Measurements from ENCODE around the gene LRATD1.

The LRATD1 gene

GRCh38 chr2:14632133-14632936 lies at the start of gene LRATD1:
LRATD1 (plus strand) TSS chr2:14632717; CDS start chr2:14633980, 1,263 bp downstream.
- H3K27ac Mint-ChIP-seq = no peak within 1 kb of the TSS
- H3K4me3 Mint-ChIP-seq = no peak within 1 kb of the TSS
- H3K36me3 Mint-ChIP-seq (ENCODE audit: low read depth) = no peaks in the 10 kb centered on the region
- no peaks in the 10 kb centered on the region for H3K9me3 Mint-ChIP-seq
- H3K27me3 Mint-ChIP-seq = peaks cover 64% of the 10 kb centered on the region
- intact Hi-C loops (cut with micrococcal nuclease) = no loop called here
- H3K4me1 Mint-ChIP-seq (ENCODE audit: low read depth) = no peaks in the 10 kb centered on the region

GRCh38 chr2:14583059-14583458 lies 49.5 kb upstream of the LRATD1 start:
- no peak overlapping the region for H3K4me3 Mint-ChIP-seq
- H3K4me1 Mint-ChIP-seq (ENCODE audit: low read depth) = no peaks in the 10 kb centered on the region
- H3K27me3 Mint-ChIP-seq = no peaks in the 10 kb centered on the region
- H3K27ac Mint-ChIP-seq = no peak overlapping the region
- no peaks in the 10 kb centered on the region for H3K36me3 Mint-ChIP-seq (ENCODE audit: low read depth)
- intact Hi-C loops (cut with micrococcal nuclease) = no loop called here
- peaks cover 6% of the 10 kb centered on the region for H3K9me3 Mint-ChIP-seq

GRCh38 chr2:14583802-14584201 lies 48.7 kb upstream of the LRATD1 start:
- Mint-ChIP-seq H3K4me1 (ENCODE audit: low read depth) (no peaks in the 10 kb centered on the region), H3K36me3 (ENCODE audit: low read depth) (no peaks in the 10 kb centered on the region), H3K27me3 (no peaks in the 10 kb centered on the region), H3K9me3 (peaks cover 10% of the 10 kb centered on the region), H3K4me3 (no peak overlapping the region), H3K27ac (no peak overlapping the region)
- intact Hi-C loops (cut with micrococcal nuclease) = no loop called here

GRCh38 chr2:14587119-14587518 lies 45.4 kb upstream of the LRATD1 start:
- no peak overlapping the region for H3K27ac Mint-ChIP-seq
- H3K4me3 Mint-ChIP-seq = no peak overlapping the region
- no peaks in the 10 kb centered on the region for H3K36me3 Mint-ChIP-seq (ENCODE audit: low read depth)
- H3K9me3 Mint-ChIP-seq = peaks cover 10% of the 10 kb centered on the region
- H3K27me3 Mint-ChIP-seq = no peaks in the 10 kb centered on the region
- H3K4me1 Mint-ChIP-seq (ENCODE audit: low read depth) = no peaks in the 10 kb centered on the region
- intact Hi-C loops (cut with micrococcal nuclease) = no loop called here

- Mint-ChIP-seq H3K36me3 (ENCODE audit: low read depth) (no peaks in the 10 kb centered on the region), H3K9me3 (peaks cover 15% of the 10 kb centered on the region), H3K4me3 (no peak overlapping the region), H3K27me3 (no peaks in the 10 kb centered on the region), H3K27ac (no peak overlapping the region), H3K4me1 (ENCODE audit: low read depth) (no peaks in the 10 kb centered on the region)
- intact Hi-C loops (cut with micrococcal nuclease) = no loop called here
Measured at GRCh38 chr2:14601156-14601770, 31.3 kb upstream of the LRATD1 start.

- no peaks in the 10 kb centered on the region for H3K27me3 Mint-ChIP-seq
- no peaks in the 10 kb centered on the region for H3K4me1 Mint-ChIP-seq (ENCODE audit: low read depth)
- no peak overlapping the region for H3K27ac Mint-ChIP-seq
- no peaks in the 10 kb centered on the region for H3K36me3 Mint-ChIP-seq (ENCODE audit: low read depth)
- no peak overlapping the region for H3K4me3 Mint-ChIP-seq
- intact Hi-C loops (cut with micrococcal nuclease) = no loop called here
- peaks cover 10% of the 10 kb centered on the region for H3K9me3 Mint-ChIP-seq
Measured at GRCh38 chr2:14602309-14602708, 30.2 kb upstream of the LRATD1 start.

GRCh38 chr2:14603676-14604075 lies 28.8 kb upstream of the LRATD1 start:
- H3K27me3 Mint-ChIP-seq = no peaks in the 10 kb centered on the region
- H3K36me3 Mint-ChIP-seq (ENCODE audit: low read depth) = no peaks in the 10 kb centered on the region
- H3K9me3 Mint-ChIP-seq = no peaks in the 10 kb centered on the region
- no peak overlapping the region for H3K27ac Mint-ChIP-seq
- H3K4me1 Mint-ChIP-seq (ENCODE audit: low read depth) = no peaks in the 10 kb centered on the region
- no peak overlapping the region for H3K4me3 Mint-ChIP-seq
- intact Hi-C loops (cut with micrococcal nuclease) = no loop called here

GRCh38 chr2:14608245-14608644 lies 24.3 kb upstream of the LRATD1 start:
- Mint-ChIP-seq H3K4me3 (no peak overlapping the region), H3K9me3 (no peaks in the 10 kb centered on the region), H3K36me3 (ENCODE audit: low read depth) (no peaks in the 10 kb centered on the region), H3K27me3 (no peaks in the 10 kb centered on the region), H3K27ac (no peak overlapping the region), H3K4me1 (ENCODE audit: low read depth) (no peaks in the 10 kb centered on the region)
- intact Hi-C loops (cut with micrococcal nuclease) = no loop called here

- H3K36me3 Mint-ChIP-seq (ENCODE audit: low read depth) = no peaks in the 10 kb centered on the region
Measured at GRCh38 chr2:14614017-14614416, 18.5 kb upstream of the LRATD1 start.

GRCh38 chr2:14615121-14615520 lies 17.4 kb upstream of the LRATD1 start:
- H3K9me3 Mint-ChIP-seq = no peaks in the 10 kb centered on the region
- no peak overlapping the region for H3K4me3 Mint-ChIP-seq
- H3K27ac Mint-ChIP-seq = no peak overlapping the region
- no peaks in the 10 kb centered on the region for H3K27me3 Mint-ChIP-seq
- H3K4me1 Mint-ChIP-seq (ENCODE audit: low read depth) = no peaks in the 10 kb centered on the region
- no peaks in the 10 kb centered on the region for H3K36me3 Mint-ChIP-seq (ENCODE audit: low read depth)
- intact Hi-C loops (cut with micrococcal nuclease) = no loop called here

More at GRCh38 chr2:14614017-14614416, 18.5 kb upstream of the LRATD1 start:
- Mint-ChIP-seq H3K9me3 (no peaks in the 10 kb centered on the region), H3K27ac (no peak overlapping the region), H3K27me3 (no peaks in the 10 kb centered on the region), H3K4me3 (no peak overlapping the region), H3K4me1 (ENCODE audit: low read depth) (no peaks in the 10 kb centered on the region)
- intact Hi-C loops (cut with micrococcal nuclease) = no loop called here

GRCh38 chr2:14615760-14616159 lies 16.8 kb upstream of the LRATD1 start:
- Mint-ChIP-seq H3K4me3 (no peak overlapping the region), H3K27me3 (no peaks in the 10 kb centered on the region), H3K9me3 (no peaks in the 10 kb centered on the region), H3K4me1 (ENCODE audit: low read depth) (no peaks in the 10 kb centered on the region), H3K27ac (no peak overlapping the region), H3K36me3 (ENCODE audit: low read depth) (no peaks in the 10 kb centered on the region)
- intact Hi-C loops (cut with micrococcal nuclease) = no loop called here

GRCh38 chr2:14616342-14616741 lies 16.2 kb upstream of the LRATD1 start:
- no peaks in the 10 kb centered on the region for H3K36me3 Mint-ChIP-seq (ENCODE audit: low read depth)
- no peak overlapping the region for H3K4me3 Mint-ChIP-seq
- no peaks in the 10 kb centered on the region for H3K9me3 Mint-ChIP-seq
- intact Hi-C loops (cut with micrococcal nuclease) = no loop called here
- no peaks in the 10 kb centered on the region for H3K4me1 Mint-ChIP-seq (ENCODE audit: low read depth)
- no peak overlapping the region for H3K27ac Mint-ChIP-seq
- H3K27me3 Mint-ChIP-seq = no peaks in the 10 kb centered on the region

- intact Hi-C loops (cut with micrococcal nuclease) = no loop called here
- Mint-ChIP-seq H3K4me1 (ENCODE audit: low read depth) (no peaks in the 10 kb centered on the region), H3K4me3 (no peak overlapping the region), H3K27me3 (no peaks in the 10 kb centered on the region), H3K9me3 (no peaks in the 10 kb centered on the region), H3K27ac (no peak overlapping the region), H3K36me3 (ENCODE audit: low read depth) (no peaks in the 10 kb centered on the region)
Measured at GRCh38 chr2:14616950-14617349, 15.6 kb upstream of the LRATD1 start.

GRCh38 chr2:14619441-14619840 lies 13.1 kb upstream of the LRATD1 start:
- Mint-ChIP-seq H3K4me3 (no peak overlapping the region), H3K4me1 (ENCODE audit: low read depth) (no peaks in the 10 kb centered on the region), H3K9me3 (no peaks in the 10 kb centered on the region), H3K36me3 (ENCODE audit: low read depth) (no peaks in the 10 kb centered on the region), H3K27ac (no peak overlapping the region), H3K27me3 (no peaks in the 10 kb centered on the region)
- intact Hi-C loops (cut with micrococcal nuclease) = no loop called here

GRCh38 chr2:14621114-14621513 lies 11.4 kb upstream of the LRATD1 start:
- no peaks in the 10 kb centered on the region for H3K27me3 Mint-ChIP-seq
- intact Hi-C loops (cut with micrococcal nuclease) = no loop called here
- H3K36me3 Mint-ChIP-seq (ENCODE audit: low read depth) = no peaks in the 10 kb centered on the region
- no peaks in the 10 kb centered on the region for H3K9me3 Mint-ChIP-seq
- H3K4me3 Mint-ChIP-seq = no peak overlapping the region
- H3K27ac Mint-ChIP-seq = no peak overlapping the region
- no peaks in the 10 kb centered on the region for H3K4me1 Mint-ChIP-seq (ENCODE audit: low read depth)
